Chondrocyte (in vitro differentiated cells): ENCODE results near the gene CAPN10. TPM values are rescaled to one million over a fixed set of nuclear protein-coding genes. Genes with fewer than 3 reads are reported as not detected.
A peak's percentile ranks its signal among the peaks of the same experiment; 100 is the strongest.

Source experiments
- DNase-seq: peaks from one replicate; pipeline ENCODE4 v3.0.0; 2021; ENCODE audit warnings: mixed read lengths, low spot score
- H3K27ac Mint-ChIP-seq: one replicate; pipeline ENCODE4 v1.8.0; 2021; ENCODE audit warnings: mild to moderate bottlenecking, moderate library complexity, mixed read lengths; ENCODE audit not compliant: unreplicated experiment
- H3K27me3 Mint-ChIP-seq: 2 replicates; pipeline ENCODE4 v1.8.0; 2021; ENCODE audit warnings: low read depth, mixed read lengths
- H3K36me3 Mint-ChIP-seq: 2 replicates; pipeline ENCODE4 v1.8.0; 2021; ENCODE audit warnings: low read depth, mixed read lengths
- H3K4me1 Mint-ChIP-seq: 2 replicates; pipeline ENCODE4 v1.8.0; 2021; ENCODE audit warnings: low read depth, mild to moderate bottlenecking, mixed read lengths
- H3K4me3 Mint-ChIP-seq: one replicate; pipeline ENCODE4 v1.8.0; 2021; ENCODE audit warnings: mild to moderate bottlenecking, moderate library complexity, mixed read lengths; ENCODE audit not compliant: unreplicated experiment
- H3K9me3 Mint-ChIP-seq: 2 replicates; pipeline ENCODE4 v1.8.0; 2021; ENCODE audit warnings: low read depth, mixed read lengths
- total RNA-seq: library from RNA; stranded (reverse); gene quantifications from 3 replicates; pipeline ENCODE4 v1.2.1, GENCODE V29; 2021
- TF ChIP-seq, protein P1 (sequence below): fragments of 200-600 bp; sonication (generic); IDR thresholded peaks from 2 replicates; pipeline ENCODE4 v1.5.0; 2021; ENCODE audit warnings: antibody characterized with exemption, mild to moderate bottlenecking, moderate library complexity

The CAPN10 gene
- total RNA-seq, 1 donor from 2014 or later = 22.7 TPM

GRCh38 chr2:240602266-240603050 is 15.9 kb downstream of the CAPN10 start:
- Mint-ChIP-seq H3K9me3 (no peaks in the 10 kb centered on the region), H3K27ac (no peak overlapping the region), H3K27me3 (no peaks in the 10 kb centered on the region), H3K4me1 (peaks cover 3% of the 10 kb centered on the region), H3K36me3 (peaks cover 2% of the 10 kb centered on the region), H3K4me3 (no peak overlapping the region)
- DNase-seq = peak; percentile 85
- TF ChIP-seq, protein P1, sequence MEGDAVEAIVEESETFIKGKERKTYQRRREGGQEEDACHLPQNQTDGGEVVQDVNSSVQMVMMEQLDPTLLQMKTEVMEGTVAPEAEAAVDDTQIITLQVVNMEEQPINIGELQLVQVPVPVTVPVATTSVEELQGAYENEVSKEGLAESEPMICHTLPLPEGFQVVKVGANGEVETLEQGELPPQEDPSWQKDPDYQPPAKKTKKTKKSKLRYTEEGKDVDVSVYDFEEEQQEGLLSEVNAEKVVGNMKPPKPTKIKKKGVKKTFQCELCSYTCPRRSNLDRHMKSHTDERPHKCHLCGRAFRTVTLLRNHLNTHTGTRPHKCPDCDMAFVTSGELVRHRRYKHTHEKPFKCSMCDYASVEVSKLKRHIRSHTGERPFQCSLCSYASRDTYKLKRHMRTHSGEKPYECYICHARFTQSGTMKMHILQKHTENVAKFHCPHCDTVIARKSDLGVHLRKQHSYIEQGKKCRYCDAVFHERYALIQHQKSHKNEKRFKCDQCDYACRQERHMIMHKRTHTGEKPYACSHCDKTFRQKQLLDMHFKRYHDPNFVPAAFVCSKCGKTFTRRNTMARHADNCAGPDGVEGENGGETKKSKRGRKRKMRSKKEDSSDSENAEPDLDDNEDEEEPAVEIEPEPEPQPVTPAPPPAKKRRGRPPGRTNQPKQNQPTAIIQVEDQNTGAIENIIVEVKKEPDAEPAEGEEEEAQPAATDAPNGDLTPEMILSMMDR = no peak

DNA sequence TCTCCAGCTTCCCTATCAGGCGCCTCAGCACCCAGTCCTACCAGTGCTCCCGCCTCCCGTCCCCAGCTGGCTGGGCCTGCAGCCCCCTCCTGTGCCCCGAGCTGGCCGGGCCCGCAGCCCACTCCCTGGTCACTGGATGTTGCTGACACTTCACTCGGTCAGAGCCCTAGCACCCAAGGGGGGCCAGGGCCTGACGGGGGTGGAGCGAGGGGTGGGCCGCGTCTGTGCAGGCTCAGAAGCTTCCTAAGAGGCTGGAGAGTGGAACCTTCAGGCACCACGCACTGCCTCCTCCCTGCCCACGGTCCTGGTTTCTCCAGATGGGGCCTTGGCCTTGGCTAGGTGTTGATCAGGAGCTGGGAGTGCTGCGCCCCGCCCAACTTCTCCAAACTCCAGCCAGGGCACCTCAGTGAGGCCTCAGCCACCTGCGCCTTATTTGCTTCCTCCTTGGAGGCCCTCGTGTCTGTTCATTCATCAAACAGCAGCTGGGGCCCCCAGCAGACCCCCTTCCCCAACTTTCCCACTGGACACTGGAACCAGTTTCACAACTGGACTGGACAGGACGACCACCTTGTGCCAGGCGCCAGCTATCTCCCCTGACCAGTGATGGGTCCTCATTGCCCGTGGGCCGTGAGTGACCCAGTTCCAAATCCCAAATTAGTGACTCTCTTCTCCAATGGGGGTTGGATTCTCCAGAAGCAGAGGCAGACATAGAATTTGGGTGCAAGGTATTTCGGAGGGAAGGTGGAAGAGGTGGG is 16.7 kb downstream of the CAPN10 start:
- DNase-seq = peak; percentile 82
- Mint-ChIP-seq H3K27me3 (no peaks in the 10 kb centered on the region), H3K27ac (no peak overlapping the region), H3K4me1 (peaks cover 3% of the 10 kb centered on the region), H3K4me3 (no peak overlapping the region), H3K9me3 (no peaks in the 10 kb centered on the region), H3K36me3 (peaks cover 2% of the 10 kb centered on the region)
- TF ChIP-seq, protein P1 = no peak

GRCh38 chr2:240603846-240604245 is 17.3 kb downstream of the CAPN10 start:
- DNase-seq = peak; percentile 81
- Mint-ChIP-seq H3K4me1 (peaks cover 3% of the 10 kb centered on the region), H3K27me3 (no peaks in the 10 kb centered on the region), H3K4me3 (no peak overlapping the region), H3K36me3 (peaks cover 2% of the 10 kb centered on the region), H3K9me3 (no peaks in the 10 kb centered on the region), H3K27ac (no peak overlapping the region)
- TF ChIP-seq, protein P1 = no peak

GRCh38 chr2:240604291-240604938 is 17.9 kb downstream of the CAPN10 start:
- TF ChIP-seq, protein P1 = peak; percentile 74
- Mint-ChIP-seq H3K4me3 (no peak overlapping the region), H3K9me3 (no peaks in the 10 kb centered on the region)

More at GRCh38 chr2:240604291-240604938, 17.9 kb downstream of the CAPN10 start:
- DNase-seq = peak; percentile 75
- H3K27me3 Mint-ChIP-seq = no peaks in the 10 kb centered on the region
- no peak overlapping the region for H3K27ac Mint-ChIP-seq
- peaks cover 2% of the 10 kb centered on the region for H3K36me3 Mint-ChIP-seq
- peaks cover 3% of the 10 kb centered on the region for H3K4me1 Mint-ChIP-seq
